GM19452 (cell line): ENCODE results near the gene AKAP7.
"Not testable (repeated sequence)": the region's sequence is repeated elsewhere in the genome, so short reads cannot be mapped to it uniquely, and the experiment has no call there.

Source experiments
- ATAC-seq: cut with Tn5 transposase; IDR thresholded peaks from one replicate; pipeline ENCODE4 v1.9.1; 2021; ENCODE audit not compliant: unreplicated experiment

AKAP7 gene

GRCh38 chr6:131135244-131136020 lies at the start of gene AKAP7:
Gene AKAP7, plus strand, starts transcription at chr6:131135467. Its CDS starts 297 bp downstream, at chr6:131135764.
- ATAC-seq: peak; percentile 82

- ATAC-seq: not testable (repeated sequence)
Measured at GRCh38 chr6:131090339-131090738, 44.9 kb upstream of the AKAP7 start.

GRCh38 chr6:131091944-131092343 lies 43.3 kb upstream of the AKAP7 start:
- ATAC-seq: not testable (repeated sequence)

GRCh38 chr6:131093334-131093733 lies 41.9 kb upstream of the AKAP7 start:
- ATAC-seq: no peak

- ATAC-seq: no peak
Measured at GRCh38 chr6:131096786-131097185, 38.5 kb upstream of the AKAP7 start.

GRCh38 chr6:131101911-131102680 lies 33.2 kb upstream of the AKAP7 start:
- ATAC-seq: no peak

- ATAC-seq: no peak
Measured at GRCh38 chr6:131103296-131103695, 32.0 kb upstream of the AKAP7 start.

GRCh38 chr6:131103901-131104300 lies 31.4 kb upstream of the AKAP7 start:
- ATAC-seq: no peak

GRCh38 chr6:131107151-131107550 lies 28.1 kb upstream of the AKAP7 start:
- no peak for ATAC-seq

- ATAC-seq: no peak
Measured at GRCh38 chr6:131112249-131112648, 23.0 kb upstream of the AKAP7 start.

- no peak for ATAC-seq
Measured at GRCh38 chr6:131115651-131116050, 19.6 kb upstream of the AKAP7 start.

- ATAC-seq: no peak
Measured at GRCh38 chr6:131116321-131116720, 18.9 kb upstream of the AKAP7 start.

- ATAC-seq: no peak
Measured at GRCh38 chr6:131116755-131117360, 18.4 kb upstream of the AKAP7 start.

- ATAC-seq: no peak
Measured at GRCh38 chr6:131117878-131118277, 17.4 kb upstream of the AKAP7 start.

- ATAC-seq: no peak
Measured at GRCh38 chr6:131122007-131122406, 13.3 kb upstream of the AKAP7 start.

GRCh38 chr6:131122516-131122915 lies 12.8 kb upstream of the AKAP7 start:
- ATAC-seq: no peak

- no peak for ATAC-seq
Measured at GRCh38 chr6:131124336-131125071, 10.8 kb upstream of the AKAP7 start.

- no peak for ATAC-seq
Measured at GRCh38 chr6:131125431-131125830, 9.8 kb upstream of the AKAP7 start.

- ATAC-seq: no peak
Measured at GRCh38 chr6:131129689-131130553, 5.3 kb upstream of the AKAP7 start.

GRCh38 chr6:131130554-131130940 lies 4.7 kb upstream of the AKAP7 start:
- no peak for ATAC-seq
